Small intestine (tissue), 4 donors: ENCODE measurements around the gene SCNN1B. TPM values are rescaled to one million over a fixed set of nuclear protein-coding genes. Genes with fewer than 3 reads are reported as not detected.

Source experiments
- polyA plus RNA-seq, 4 donors: library from polyadenylated mRNA; stranded (reverse) in 3 of 4; unstranded in 1 of 4; fragments of 200-250 nt in 3 of 4; fragments of 120-200 nt in 1 of 4; gene quantifications; one replicate each; pipeline versions ENCODE4 v1.2.1 to v1.2.3, GENCODE V29; 2013
- donor health status: healthy with polysubstance abuse.
- donor health status: Bipolar disorder and iron deficiency.
- donor health status: healthy.

Gene SCNN1B
- polyA plus RNA-seq, 4 donors = 2.2 to 5.1 TPM; not detected in 2

Other genes starting within 250 kb of the SCNN1B start
- 1 to 10 TPM in 3 of 4 donors, under 1 TPM in 1; 0.89 to 3.1 (median 2.3) TPM for gene USP31, start 152.8 kb upstream of the SCNN1B start, polyA plus RNA-seq
- under 1 TPM in 1 of 4 donors, not detected in 3; 0.37 TPM for gene SCNN1G, start 119.6 kb upstream of the SCNN1B start, polyA plus RNA-seq
- gene COG7, start 150.9 kb downstream of the SCNN1B start, polyA plus RNA-seq = 10 to 100 TPM; 15.7 to 21.9 (median 17.3) TPM
- gene GGA2, start 208.2 kb downstream of the SCNN1B start, polyA plus RNA-seq = 100 to 1,000 TPM in 1 of 4 donors, 10 to 100 TPM in 1, 1 to 10 TPM in 2; 9.2 to 107 (median 11.1) TPM